ENCODE results near the gene ARAP2.

DNA sequence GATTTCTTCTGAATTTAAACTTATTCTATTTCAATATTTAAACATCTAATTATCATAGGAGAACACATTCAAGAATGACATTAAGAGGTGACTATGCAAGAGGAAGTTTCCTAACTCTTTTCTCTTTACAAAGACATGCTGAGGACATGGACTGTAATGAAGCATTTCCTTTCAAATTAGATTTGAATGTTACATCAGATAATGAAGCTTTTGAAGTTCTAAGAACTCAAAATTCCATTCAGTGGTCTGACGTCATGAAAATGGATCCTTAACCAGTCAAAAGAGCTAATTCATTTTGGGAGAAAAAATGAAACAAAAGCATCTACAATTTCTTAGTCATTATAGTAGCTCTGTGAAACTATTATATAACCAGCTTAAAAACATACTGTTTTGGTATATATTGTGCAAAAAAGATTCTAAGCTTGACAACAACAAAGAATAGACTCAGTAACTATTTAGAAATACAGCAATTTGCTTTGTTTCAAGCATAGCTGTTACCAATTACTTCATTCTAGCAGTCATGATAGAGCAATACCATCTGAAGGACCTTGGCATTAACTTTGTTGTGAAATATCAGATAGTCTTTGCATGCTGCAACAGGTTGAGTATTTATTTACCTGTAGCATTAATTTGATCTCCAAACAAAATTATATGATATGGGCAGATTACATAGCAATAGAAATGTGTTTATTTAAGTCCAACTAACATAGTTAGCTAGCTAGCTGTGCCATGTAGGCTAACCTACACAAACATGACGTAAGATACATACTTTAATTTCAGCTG, 23.4 kb upstream of the ARAP2 start:
- TF ChIP-seq, protein P1, sequence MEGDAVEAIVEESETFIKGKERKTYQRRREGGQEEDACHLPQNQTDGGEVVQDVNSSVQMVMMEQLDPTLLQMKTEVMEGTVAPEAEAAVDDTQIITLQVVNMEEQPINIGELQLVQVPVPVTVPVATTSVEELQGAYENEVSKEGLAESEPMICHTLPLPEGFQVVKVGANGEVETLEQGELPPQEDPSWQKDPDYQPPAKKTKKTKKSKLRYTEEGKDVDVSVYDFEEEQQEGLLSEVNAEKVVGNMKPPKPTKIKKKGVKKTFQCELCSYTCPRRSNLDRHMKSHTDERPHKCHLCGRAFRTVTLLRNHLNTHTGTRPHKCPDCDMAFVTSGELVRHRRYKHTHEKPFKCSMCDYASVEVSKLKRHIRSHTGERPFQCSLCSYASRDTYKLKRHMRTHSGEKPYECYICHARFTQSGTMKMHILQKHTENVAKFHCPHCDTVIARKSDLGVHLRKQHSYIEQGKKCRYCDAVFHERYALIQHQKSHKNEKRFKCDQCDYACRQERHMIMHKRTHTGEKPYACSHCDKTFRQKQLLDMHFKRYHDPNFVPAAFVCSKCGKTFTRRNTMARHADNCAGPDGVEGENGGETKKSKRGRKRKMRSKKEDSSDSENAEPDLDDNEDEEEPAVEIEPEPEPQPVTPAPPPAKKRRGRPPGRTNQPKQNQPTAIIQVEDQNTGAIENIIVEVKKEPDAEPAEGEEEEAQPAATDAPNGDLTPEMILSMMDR (IDR thresholded peaks at IDR 0.05; ENCODE audit: insufficient read depth, low read length, poor library complexity, severe bottlenecking) = no peak
- no peak for TF ChIP-seq EZH2phosphoT487 (conservative IDR thresholded peaks at IDR 0.05; ENCODE audit: low read length)

Measured in SU-DHL-6 (cell line).